NCI-H2196 treated with DMSO at 0.1 percent for 48 hours (cell line): ENCODE measurements around the gene ARHGAP27.
"Not testable (repeated sequence)": the region's sequence is repeated elsewhere in the genome, so short reads cannot be mapped to it uniquely, and the experiment has no call there.

Source experiments
- DNase-seq: peaks from one replicate; lab custom pipeline; 2025; ENCODE audit not compliant: unreplicated experiment; lab: John Stamatoyannopoulos, UW

ARHGAP27 gene

GRCh38 chr17:45432405-45433158, at the start of gene ARHGAP27:
Gene ARHGAP27 (minus strand): TSS chr17:45432870. CDS start chr17:45430279, 2,591 bp downstream.
- no peak for DNase-seq

GRCh38 chr17:45482317-45482716, 49.6 kb upstream of the ARHGAP27 start:
- DNase-seq, result not testable (repeated sequence)

- DNase-seq, result not testable (repeated sequence)
Measured at GRCh38 chr17:45475436-45475835, 42.8 kb upstream of the ARHGAP27 start.

- not testable (repeated sequence) for DNase-seq
Measured at GRCh38 chr17:45472249-45472648, 39.6 kb upstream of the ARHGAP27 start.

- not testable (repeated sequence) for DNase-seq
Measured at GRCh38 chr17:45469204-45469563, 36.5 kb upstream of the ARHGAP27 start.

- not testable (repeated sequence) for DNase-seq
Measured at GRCh38 chr17:45468293-45469203, 35.9 kb upstream of the ARHGAP27 start.

- not testable (repeated sequence) for DNase-seq
Measured at GRCh38 chr17:45461524-45462327, 29.1 kb upstream of the ARHGAP27 start.

- DNase-seq, result not testable (repeated sequence)
Measured at GRCh38 chr17:45460422-45460821, 27.8 kb upstream of the ARHGAP27 start.

- DNase-seq, result not testable (repeated sequence)
Measured at GRCh38 chr17:45454341-45454740, 21.7 kb upstream of the ARHGAP27 start.

GRCh38 chr17:45453731-45454130, 21.1 kb upstream of the ARHGAP27 start:
- not testable (repeated sequence) for DNase-seq

GRCh38 chr17:45453225-45453534, 20.5 kb upstream of the ARHGAP27 start:
- DNase-seq, result not testable (repeated sequence)

- DNase-seq, result not testable (repeated sequence)
Measured at GRCh38 chr17:45452329-45453224, 19.9 kb upstream of the ARHGAP27 start.

- not testable (repeated sequence) for DNase-seq
Measured at GRCh38 chr17:45451660-45452059, 19.0 kb upstream of the ARHGAP27 start.

GRCh38 chr17:45451131-45451530, 18.5 kb upstream of the ARHGAP27 start:
- no peak for DNase-seq

- not testable (repeated sequence) for DNase-seq
Measured at GRCh38 chr17:45449708-45450329, 17.1 kb upstream of the ARHGAP27 start.

GRCh38 chr17:45449260-45449659, 16.6 kb upstream of the ARHGAP27 start:
- not testable (repeated sequence) for DNase-seq

- DNase-seq, result not testable (repeated sequence)
Measured at GRCh38 chr17:45448483-45448882, 15.8 kb upstream of the ARHGAP27 start.

GRCh38 chr17:45448066-45448465, 15.4 kb upstream of the ARHGAP27 start:
- DNase-seq, result not testable (repeated sequence)

- not testable (repeated sequence) for DNase-seq
Measured at GRCh38 chr17:45447650-45448049, 15.0 kb upstream of the ARHGAP27 start.
